Mucosa of descending colon (tissue), 3 donors: ENCODE results near the gene ZCCHC14. TPM values are rescaled to one million over a fixed set of nuclear protein-coding genes. Genes with fewer than 3 reads are reported as not detected.
A peak's percentile ranks its signal among the peaks of the same experiment; 100 is the strongest.
"Not testable (repeated sequence)": the region's sequence is repeated elsewhere in the genome, so short reads cannot be mapped to it uniquely, and the experiment has no call there.

Source experiments
- ATAC-seq: fragments of 200-7000 bp; cut with Tn5 transposase; one replicate; pipeline ENCODE4 v1.9.1; 2020; ENCODE audit warnings: mild to moderate bottlenecking, moderate library complexity
- DNase-seq, 3 donors: peaks; one replicate each; pipeline ENCODE4 v3.0.0-alpha.2; 2020
- H3K36me3 ChIP-seq: fragments of 200-600 bp; one replicate; pipeline ENCODE4 v1.8.0; 2021; ENCODE audit warnings: low read depth, mild to moderate bottlenecking
- H3K4me1 ChIP-seq: fragments of 200-600 bp; one replicate; pipeline ENCODE4 v1.8.0; 2021; ENCODE audit warnings: low read depth, mild to moderate bottlenecking
- H3K4me3 ChIP-seq: fragments of 200-600 bp; one replicate; pipeline ENCODE4 v1.8.0; 2021; ENCODE audit warnings: mild to moderate bottlenecking
- H3K9me3 ChIP-seq: fragments of 200-600 bp; one replicate; pipeline ENCODE4 v1.8.0; 2021; ENCODE audit warnings: mild to moderate bottlenecking
- intact Hi-C, 2 donors: fragments of 100-400 bp; cut with DNase I in 1 of 2; cut with micrococcal nuclease in 1 of 2; formaldehyde crosslinking; loops; one replicate each; pipeline versions ENCODE4 v1.11.0 to v1.11.1; 2022; cut with DNase I, micrococcal nuclease
- total RNA-seq, 3 donors: library from RNA; stranded (reverse); fragmentation: NEBNext Ultra II Directional in 2 of 3; extraction: Animal tissue kit (Norgen Biotek cat#: 25700) in 2 of 3; gene quantifications; one replicate each; pipeline versions ENCODE4 v1.2.1 to v1.2.4, GENCODE V29; 2021 to 2023
- TF ChIP-seq, protein P1 (sequence below): fragments of 200-600 bp; IDR thresholded peaks from one replicate; pipeline ENCODE4 v1.8.0; 2022; ENCODE audit warnings: antibody characterized with exemption, mild to moderate bottlenecking
- donor health status: DM: no; HTN: no; CAD: no; lungs with moderate emphysema.
- donor health status: DM: no; HTN: no; CAD: no.
- donor health status: DM: no; HTN: yes; CAD: no.

Gene ZCCHC14
- total RNA-seq, 3 donors from 2014 or later = 30.3 to 36.4 (median 32.3) TPM

DNA sequence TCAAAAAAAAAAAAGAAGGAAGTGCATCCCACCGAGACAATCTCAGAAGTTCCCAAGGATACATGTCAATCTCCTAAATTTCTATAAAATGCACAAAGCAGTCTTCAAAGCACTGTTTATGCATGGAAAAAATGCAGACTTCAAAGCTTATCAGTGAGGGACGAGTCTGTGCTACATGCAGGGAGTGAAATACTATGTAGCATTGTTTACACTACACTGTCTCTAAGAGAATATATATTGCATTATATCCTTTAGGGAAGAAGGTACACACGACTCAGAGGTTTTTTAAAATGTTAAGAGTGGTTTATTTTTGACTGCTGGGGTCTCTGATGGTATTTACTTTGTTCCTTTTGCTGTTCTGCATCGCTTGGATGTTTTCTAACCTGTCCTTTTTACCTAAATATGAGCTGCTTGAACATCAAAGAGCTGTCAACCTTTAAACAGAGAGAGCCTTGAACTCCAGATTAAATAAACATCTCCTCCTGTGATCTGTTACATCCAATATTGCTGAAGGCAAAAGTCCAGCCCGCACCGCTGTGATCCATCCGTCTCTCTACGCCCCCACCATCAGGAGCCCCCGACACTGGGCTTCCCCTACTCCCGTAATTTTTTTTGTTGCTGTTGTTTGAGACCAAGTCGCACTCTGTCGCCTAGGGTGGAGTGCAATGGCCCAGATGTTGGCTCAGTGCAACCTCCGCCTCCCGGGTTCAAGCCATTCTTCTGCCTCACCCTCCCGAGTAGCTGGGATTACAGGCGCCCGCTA, 110.6 kb downstream of the ZCCHC14 start:
- intact Hi-C loops = no loop called here
- H3K4me1 ChIP-seq = peaks cover 48% of the 10 kb centered on the region
- H3K36me3 ChIP-seq = no peaks in the 10 kb centered on the region
- H3K9me3 ChIP-seq = no peaks in the 10 kb centered on the region
- peak in 1 of 3 donors; percentile 49 for DNase-seq
- TF ChIP-seq, protein P1, sequence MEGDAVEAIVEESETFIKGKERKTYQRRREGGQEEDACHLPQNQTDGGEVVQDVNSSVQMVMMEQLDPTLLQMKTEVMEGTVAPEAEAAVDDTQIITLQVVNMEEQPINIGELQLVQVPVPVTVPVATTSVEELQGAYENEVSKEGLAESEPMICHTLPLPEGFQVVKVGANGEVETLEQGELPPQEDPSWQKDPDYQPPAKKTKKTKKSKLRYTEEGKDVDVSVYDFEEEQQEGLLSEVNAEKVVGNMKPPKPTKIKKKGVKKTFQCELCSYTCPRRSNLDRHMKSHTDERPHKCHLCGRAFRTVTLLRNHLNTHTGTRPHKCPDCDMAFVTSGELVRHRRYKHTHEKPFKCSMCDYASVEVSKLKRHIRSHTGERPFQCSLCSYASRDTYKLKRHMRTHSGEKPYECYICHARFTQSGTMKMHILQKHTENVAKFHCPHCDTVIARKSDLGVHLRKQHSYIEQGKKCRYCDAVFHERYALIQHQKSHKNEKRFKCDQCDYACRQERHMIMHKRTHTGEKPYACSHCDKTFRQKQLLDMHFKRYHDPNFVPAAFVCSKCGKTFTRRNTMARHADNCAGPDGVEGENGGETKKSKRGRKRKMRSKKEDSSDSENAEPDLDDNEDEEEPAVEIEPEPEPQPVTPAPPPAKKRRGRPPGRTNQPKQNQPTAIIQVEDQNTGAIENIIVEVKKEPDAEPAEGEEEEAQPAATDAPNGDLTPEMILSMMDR = no peak
- H3K4me3 ChIP-seq = peak overlapping the region; percentile 35
- no peak for ATAC-seq

GRCh38 chr16:87380881-87381280, 111.9 kb downstream of the ZCCHC14 start:
- TF ChIP-seq, protein P1 = no peak
- H3K4me3 ChIP-seq = no peak overlapping the region
- no peaks in the 10 kb centered on the region for H3K36me3 ChIP-seq
- H3K9me3 ChIP-seq = no peaks in the 10 kb centered on the region
- ATAC-seq (no peak), DNase-seq (no peak)
- peaks cover 41% of the 10 kb centered on the region for H3K4me1 ChIP-seq
- intact Hi-C loops = no loop called here

GRCh38 chr16:87380403-87380802, 112.4 kb downstream of the ZCCHC14 start:
- no peak for DNase-seq
- intact Hi-C loops = no loop called here
- H3K4me1 ChIP-seq = peaks cover 38% of the 10 kb centered on the region

GRCh38 chr16:87379312-87379752, 113.5 kb downstream of the ZCCHC14 start:
- DNase-seq (peak in 2 of 3 donors; percentile 72 to 80), ATAC-seq (peak; percentile 18)
- intact Hi-C loops, H3K36me3 ChIP-seq, H3K4me3 ChIP-seq, H3K9me3 ChIP-seq: not testable (repeated sequence)
- H3K4me1 ChIP-seq = peaks cover 38% of the 10 kb centered on the region

More at GRCh38 chr16:87380403-87380802, 112.4 kb downstream of the ZCCHC14 start:
- TF ChIP-seq, protein P1 = no peak
- ATAC-seq = no peak
- Histone ChIP-seq H3K9me3 (no peaks in the 10 kb centered on the region), H3K36me3 (no peaks in the 10 kb centered on the region), H3K4me3 (no peak overlapping the region)

GRCh38 chr16:87376660-87377059, 116.2 kb downstream of the ZCCHC14 start:
- no peak for DNase-seq
- peaks cover 28% of the 10 kb centered on the region for H3K4me1 ChIP-seq
- ATAC-seq = no peak
- H3K36me3 ChIP-seq = no peaks in the 10 kb centered on the region
- H3K4me3 ChIP-seq = no peak overlapping the region
- intact Hi-C loops = no loop called here
- H3K9me3 ChIP-seq = no peaks in the 10 kb centered on the region
- TF ChIP-seq, protein P1 = no peak

GRCh38 chr16:87375426-87376135, 117.2 kb downstream of the ZCCHC14 start:
- peaks cover 19% of the 10 kb centered on the region for H3K4me1 ChIP-seq
- intact Hi-C loops = no loop called here
- no peaks in the 10 kb centered on the region for H3K9me3 ChIP-seq
- ATAC-seq (no peak), DNase-seq (no peak)
- H3K36me3 ChIP-seq = no peaks in the 10 kb centered on the region
- no peak overlapping the region for H3K4me3 ChIP-seq
- TF ChIP-seq, protein P1 = no peak
